ENCODE results near the gene SLIT3.

GRCh38 chr5:168655316-168655715 is 645.6 kb downstream of the SLIT3 start:
- TF ChIP-seq POLR2AphosphoS5 (IDR thresholded peaks at IDR 0.05; ENCODE audit: insufficient read depth, low read depth, low read length): no peak
- no peak for TF ChIP-seq CTCF (IDR thresholded peaks at IDR 0.05; ENCODE audit: extremely low read depth in 1 of 2, insufficient read depth in 1 of 2, low read depth in 1 of 2, low read length in 2 of 2)
- no peak for TF ChIP-seq MYC (IDR thresholded peaks at IDR 0.05; ENCODE audit: low read depth, low read length)
